Heart right ventricle (tissue), 16 donors: ENCODE measurements around the gene KIF26B. TPM values are rescaled to one million over a fixed set of nuclear protein-coding genes. Genes with fewer than 3 reads are reported as not detected.

Experiments
- ATAC-seq, 8 donors: fragments of 200-7000 bp; cut with Tn5 transposase; one replicate each; pipeline ENCODE4 v1.9.1; 2020; ENCODE audit warnings: mild to moderate bottlenecking in 8 of 8, moderate library complexity in 8 of 8, moderate number of reproducible peaks in 1 of 8
- DNase-seq, 2 donors: peaks; one replicate each; pipeline ENCODE4 v3.0.0-alpha.2; 2020
- H3K27ac ChIP-seq, 10 donors: fragments of 200-600 bp; sonication (generic) in 2 of 10; one replicate each; pipeline versions ENCODE4 v1.5.0 to v1.8.0; 2020 to 2022; ENCODE audit warnings: mild to moderate bottlenecking in 3 of 10
- H3K27me3 ChIP-seq, 7 donors: fragments of 200-600 bp; one replicate each; pipeline ENCODE4 v1.8.0; 2021 to 2022; ENCODE audit warnings: mild to moderate bottlenecking in 2 of 7
- H3K36me3 ChIP-seq, 9 donors: fragments of 200-600 bp; sonication (generic) in 1 of 9; one replicate each; pipeline versions ENCODE4 v1.5.0 to v1.8.0; 2020 to 2022; ENCODE audit warnings: mild to moderate bottlenecking in 2 of 9
- H3K4me1 ChIP-seq, 9 donors: fragments of 200-600 bp; sonication (generic) in 1 of 9; one replicate each; pipeline versions ENCODE4 v1.5.0 to v1.8.0; 2020 to 2022; ENCODE audit warnings: mild to moderate bottlenecking in 4 of 9
- H3K4me3 ChIP-seq, 10 donors: fragments of 200-600 bp; sonication (generic) in 2 of 10; one replicate each; pipeline versions ENCODE4 v1.5.0 to v1.8.0; 2020 to 2022; ENCODE audit warnings: mild to moderate bottlenecking in 7 of 10, moderate library complexity in 2 of 10
- H3K9me3 ChIP-seq, 11 donors: fragments of 200-600 bp in 10 of 11; sonication (generic) in 2 of 11; one replicate each; pipeline versions ENCODE4 v1.5.0 to v1.8.0; 2013 to 2022; ENCODE audit warnings: mild to moderate bottlenecking in 2 of 11, control low read depth in 1 of 11, moderate library complexity in 1 of 11
- WGBS, 2 donors: extraction: QIAGEN DNeasy Blood & Tissue Kit; methylation state at CpG; one replicate each; pipeline ENCODE4 v1.1.7; 2013; ENCODE audit warnings: inconsistent platforms in 1 of 2; 5-methylcytosine and 5-hydroxymethylcytosine counted together
- intact Hi-C, 10 donors: fragments of 100-400 bp; cut with DNase I; formaldehyde crosslinking; loops; one replicate each; pipeline versions ENCODE4 v1.11.1 to v1.14.2; 2022
- polyA plus RNA-seq, 2 donors: library from polyadenylated mRNA; stranded (reverse); fragments of 200-250 nt; gene quantifications; one replicate each; pipeline ENCODE4 v1.2.3, GENCODE V29; 2013
- total RNA-seq, 10 donors: library from RNA; stranded (reverse); fragmentation: NEBNext Ultra II Directional in 3 of 10; extraction: Animal tissue kit (Norgen Biotek cat#: 25700) in 3 of 10; gene quantifications; one replicate each; pipeline versions ENCODE4 v1.2.1 to v1.2.4, GENCODE V29; 2021 to 2023
- TF ChIP-seq, protein P1 (sequence below), 9 donors: fragments of 200-600 bp; sonication (generic) in 2 of 9; IDR thresholded peaks; one replicate each; pipeline versions ENCODE4 v1.5.0 to v1.8.0; 2021 to 2022; ENCODE audit warnings: antibody characterized with exemption in 9 of 9, mild to moderate bottlenecking in 5 of 9, moderate library complexity in 1 of 9
- donor health status: Arrhythmogenic right ventricular cardiomyopathy.
- donor health status: ischemic (EF 13 %, LVEDD 7.1; RV severe dilation, severe dysfunction).
- donor health status: healthy with polysubstance abuse.
- donor health status: DM: no; HTN: yes; CAD: no.
- donor health status: DM: no; HTN: no; CAD: no.
- donor health status: ischemic (EF 25% LVEDD 6.9; RV normal size, moderate dysfunction).
- donor health status: ischemic (EF 25% LVEDD 5.7; RV mildly dilated, moderate dysfunction).
- donor health status: healthy.
- donor health status: DM: yes; HTN: yes; CAD: no.
- donor health status: Ischemic cardiomyopathy.
- donor health status: ischemic (EF 35%, LVEDD 5.7; RV mildly dilated, moderate dysfunction).
- donor health status: nonischemic (EF 11% LVEDD 7.7; RV severe dilation, severe dysfunction).
- donor health status: DM: yes; HTN: yes; CAD: no.
- donor health status: PGD.
- donor health status: ischemic (EF 29% LVEDD 5.4; RV normal size, mild dysfunction).
- donor health status: nonischemic (EF 23%, LVEDD 6.1; RV moderate dilation, normal function).

The KIF26B gene
- total and polyA plus RNA-seq, 12 donors: 0.66 to 8.8 (median 2.8) TPM

DNA sequence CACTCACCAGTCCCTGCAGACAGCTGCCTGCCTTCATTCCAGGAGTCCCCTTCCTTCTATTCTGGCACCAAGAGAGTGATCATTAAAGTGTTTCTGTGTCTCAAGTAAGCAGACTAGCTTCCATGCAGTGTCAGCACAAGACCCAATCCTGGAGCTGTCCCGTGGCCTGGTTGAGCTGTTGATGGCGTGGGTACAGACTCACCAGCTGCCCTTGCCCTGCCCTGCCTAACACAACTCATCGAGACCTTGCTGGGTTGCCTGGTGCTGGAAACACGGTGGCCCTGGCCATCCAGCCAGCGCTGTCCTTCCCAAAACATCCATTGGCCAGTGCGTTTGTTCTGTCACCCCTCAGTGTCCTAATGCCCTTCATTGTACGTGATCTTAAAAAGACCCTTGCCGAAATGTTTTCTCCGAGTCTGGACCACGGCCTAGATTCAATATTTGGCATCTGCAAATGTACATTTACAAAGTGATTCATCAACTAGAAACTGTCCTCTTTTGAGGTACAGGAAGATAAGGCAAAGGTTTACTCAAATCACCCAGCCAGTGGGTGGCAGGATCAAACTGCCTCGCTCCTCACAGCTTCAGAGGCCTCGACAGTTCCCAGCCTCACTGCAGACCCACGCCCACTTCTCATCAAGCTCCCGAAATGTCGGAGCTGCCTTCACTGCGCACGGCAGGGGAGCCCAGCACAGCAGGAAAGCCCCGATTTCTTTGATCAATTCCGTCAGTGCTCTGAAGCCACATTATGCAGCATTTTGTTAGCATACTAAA lies 494.2 kb downstream of the KIF26B start:
- no peaks in the 10 kb centered on the region for H3K36me3 ChIP-seq
- no peak overlapping the region for H3K27ac ChIP-seq
- no peak overlapping the region for H3K4me3 ChIP-seq
- WGBS, 2 donors: 79 to 82% methylated on average over 19 of the region's 19 CpGs
- DNase-seq (no peak), ATAC-seq (peak in 2 of 8 donors; percentile 33 to 59)
- TF ChIP-seq, protein P1, sequence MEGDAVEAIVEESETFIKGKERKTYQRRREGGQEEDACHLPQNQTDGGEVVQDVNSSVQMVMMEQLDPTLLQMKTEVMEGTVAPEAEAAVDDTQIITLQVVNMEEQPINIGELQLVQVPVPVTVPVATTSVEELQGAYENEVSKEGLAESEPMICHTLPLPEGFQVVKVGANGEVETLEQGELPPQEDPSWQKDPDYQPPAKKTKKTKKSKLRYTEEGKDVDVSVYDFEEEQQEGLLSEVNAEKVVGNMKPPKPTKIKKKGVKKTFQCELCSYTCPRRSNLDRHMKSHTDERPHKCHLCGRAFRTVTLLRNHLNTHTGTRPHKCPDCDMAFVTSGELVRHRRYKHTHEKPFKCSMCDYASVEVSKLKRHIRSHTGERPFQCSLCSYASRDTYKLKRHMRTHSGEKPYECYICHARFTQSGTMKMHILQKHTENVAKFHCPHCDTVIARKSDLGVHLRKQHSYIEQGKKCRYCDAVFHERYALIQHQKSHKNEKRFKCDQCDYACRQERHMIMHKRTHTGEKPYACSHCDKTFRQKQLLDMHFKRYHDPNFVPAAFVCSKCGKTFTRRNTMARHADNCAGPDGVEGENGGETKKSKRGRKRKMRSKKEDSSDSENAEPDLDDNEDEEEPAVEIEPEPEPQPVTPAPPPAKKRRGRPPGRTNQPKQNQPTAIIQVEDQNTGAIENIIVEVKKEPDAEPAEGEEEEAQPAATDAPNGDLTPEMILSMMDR (IDR thresholded peaks at IDR 0.05): no peak
- peaks cover 0 to 4% (median 0%) of the 10 kb centered on the region in 7 donors for H3K27me3 ChIP-seq
- H3K4me1 ChIP-seq: no peaks in the 10 kb centered on the region
- intact Hi-C loops: no loop called here
- H3K9me3 ChIP-seq: peaks cover 0 to 1% (median 0%) of the 10 kb centered on the region in 11 donors

DNA sequence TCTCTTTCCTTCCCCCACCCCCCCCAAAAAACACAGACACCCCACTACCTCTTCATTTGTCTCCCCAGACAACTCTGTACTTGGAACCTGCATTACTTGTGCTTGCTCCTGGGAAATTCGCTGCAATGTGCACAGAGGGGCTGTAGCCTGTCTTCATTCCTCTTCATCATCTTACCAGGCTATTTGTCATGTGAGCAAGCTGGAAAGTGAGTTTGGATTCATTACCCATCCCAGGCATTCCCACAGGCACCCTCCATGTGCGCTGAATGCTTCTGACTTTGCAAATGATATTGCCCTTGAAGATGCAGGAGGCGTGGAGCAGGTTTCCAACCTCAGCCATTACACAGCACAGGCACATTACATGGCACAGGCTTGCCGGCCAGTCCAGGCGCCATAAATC lies 494.9 kb downstream of the KIF26B start:
- ATAC-seq (no peak), DNase-seq (no peak)
- Histone ChIP-seq H3K4me3 (no peak overlapping the region), H3K27me3 (peaks cover 0 to 4% (median 0%) of the 10 kb centered on the region in 7 donors), H3K36me3 (no peaks in the 10 kb centered on the region), H3K27ac (no peak overlapping the region), H3K4me1 (no peaks in the 10 kb centered on the region), H3K9me3 (no peaks in the 10 kb centered on the region)
- intact Hi-C loops: no loop called here
- 96 to 98% methylated on average over 5 of the region's 5 CpGs for WGBS, 2 donors
- TF ChIP-seq, protein P1 (IDR thresholded peaks at IDR 0.05): no peak

DNA sequence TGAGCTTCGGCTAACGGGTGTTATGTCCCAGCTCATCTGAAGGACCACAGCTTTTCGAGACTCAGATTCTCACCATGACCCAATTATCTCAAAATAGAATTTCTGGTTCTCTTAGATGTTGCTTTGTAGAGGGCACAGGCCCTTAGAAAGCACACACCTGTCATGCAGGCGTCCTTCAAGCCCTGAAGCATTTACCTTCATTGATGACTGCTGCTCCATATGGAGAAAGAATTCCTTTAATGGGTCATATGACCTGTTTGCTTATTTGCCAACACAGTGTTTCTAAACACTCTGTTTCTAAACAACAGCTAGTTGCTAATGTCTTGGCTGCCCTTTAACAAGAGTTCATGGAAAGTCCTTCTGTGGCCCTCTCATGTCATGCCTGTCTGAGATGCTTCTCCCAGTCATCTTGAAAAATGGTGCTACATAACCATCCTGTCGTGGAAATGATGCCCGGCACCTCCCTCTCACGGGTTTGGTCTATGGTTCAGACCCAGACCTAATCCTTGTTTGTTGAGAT lies 495.7 kb downstream of the KIF26B start:
- DNase-seq: no peak
- TF ChIP-seq, protein P1 (IDR thresholded peaks at IDR 0.05): no peak
- no peaks in the 10 kb centered on the region for H3K4me1 ChIP-seq
- intact Hi-C loops: no loop called here
- H3K27me3 ChIP-seq: peaks cover 0 to 4% (median 0%) of the 10 kb centered on the region in 7 donors
- WGBS, 2 donors: 92 to 94% methylated on average over 7 of the region's 7 CpGs
- no peaks in the 10 kb centered on the region for H3K9me3 ChIP-seq
- no peak overlapping the region for H3K27ac ChIP-seq
- no peak for ATAC-seq
- H3K4me3 ChIP-seq: no peak overlapping the region
- H3K36me3 ChIP-seq: no peaks in the 10 kb centered on the region

DNA sequence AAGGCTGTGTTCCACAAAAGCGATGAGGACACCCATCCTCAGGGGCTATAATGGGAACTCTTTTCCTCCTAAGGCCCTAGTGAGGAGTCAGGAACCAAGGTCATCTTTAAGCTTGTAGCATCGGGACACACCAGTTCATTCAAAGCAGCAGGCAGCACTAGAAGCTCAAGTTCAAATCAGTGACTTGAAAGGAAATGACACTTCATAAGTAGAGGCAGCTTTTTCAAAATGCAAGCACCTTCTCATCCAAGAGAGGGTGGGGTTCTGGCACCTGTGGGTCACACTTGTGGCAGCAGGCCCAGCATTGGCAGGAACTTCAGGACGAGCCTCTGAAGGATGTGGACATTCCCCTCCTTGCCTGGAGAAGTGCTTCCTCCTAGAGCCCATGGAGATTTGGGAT lies 496.3 kb downstream of the KIF26B start:
- Histone ChIP-seq H3K27ac (no peak overlapping the region), H3K4me3 (no peak overlapping the region), H3K36me3 (no peaks in the 10 kb centered on the region), H3K9me3 (no peaks in the 10 kb centered on the region), H3K27me3 (peaks cover 0 to 4% (median 0%) of the 10 kb centered on the region in 7 donors), H3K4me1 (no peaks in the 10 kb centered on the region)
- no peak for DNase-seq
- ATAC-seq: no peak
- 76% methylated on average over 3 of the region's 3 CpGs for WGBS, 2 donors
- intact Hi-C loops: no loop called here
- TF ChIP-seq, protein P1 (IDR thresholded peaks at IDR 0.05): no peak
